ENCODE measurements around the gene ZWILCH.
"Not testable (repeated sequence)": the region's sequence is repeated elsewhere in the genome, so short reads cannot be mapped to it uniquely, and the experiment has no call there.

Gene ZWILCH

DNA sequence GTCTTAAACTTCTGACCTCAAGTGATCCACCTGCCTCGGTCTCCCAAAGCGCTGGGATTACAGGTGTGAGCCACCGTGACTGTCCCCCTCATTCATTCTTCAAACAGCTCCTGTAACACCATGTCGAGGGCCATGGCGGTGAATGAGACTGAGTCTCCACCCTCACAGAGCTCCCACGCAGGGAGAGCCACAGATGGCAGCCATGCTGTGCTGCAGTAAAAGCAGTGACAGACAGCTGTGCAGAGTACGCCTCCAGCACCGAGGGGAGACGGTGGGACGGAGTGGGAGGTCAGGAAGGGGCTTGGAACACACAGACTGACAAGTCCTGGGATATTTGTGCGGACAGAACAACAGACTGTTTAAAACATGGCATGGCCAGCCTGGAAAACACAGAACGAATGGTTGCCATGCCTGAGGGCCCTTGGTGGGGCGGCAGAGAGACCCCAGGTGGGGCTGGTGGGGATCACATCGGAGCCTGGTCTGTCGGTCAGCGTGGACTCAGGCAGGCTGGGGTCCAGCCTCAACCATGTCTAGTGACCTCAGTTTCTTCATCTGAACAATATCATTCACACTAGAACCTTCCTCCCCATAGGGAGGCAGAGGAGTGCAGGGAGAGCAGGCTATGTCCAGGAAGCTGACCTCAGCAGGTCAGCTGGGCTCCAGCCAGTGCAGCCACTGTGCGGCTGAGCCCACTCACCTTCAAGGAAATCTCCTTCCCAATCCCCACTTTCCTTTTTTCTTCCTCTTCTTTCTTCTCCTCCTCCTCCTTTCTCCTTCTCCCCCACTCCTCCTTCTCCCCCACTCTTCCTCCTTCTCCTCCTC is 81.2 kb downstream of the ZWILCH start:
- DNase-seq, result no peak

- DNase-seq, result no peak
These were observed 81.9 kb downstream of the ZWILCH start for GRCh38 chr15:66587020-66587419.

DNA sequence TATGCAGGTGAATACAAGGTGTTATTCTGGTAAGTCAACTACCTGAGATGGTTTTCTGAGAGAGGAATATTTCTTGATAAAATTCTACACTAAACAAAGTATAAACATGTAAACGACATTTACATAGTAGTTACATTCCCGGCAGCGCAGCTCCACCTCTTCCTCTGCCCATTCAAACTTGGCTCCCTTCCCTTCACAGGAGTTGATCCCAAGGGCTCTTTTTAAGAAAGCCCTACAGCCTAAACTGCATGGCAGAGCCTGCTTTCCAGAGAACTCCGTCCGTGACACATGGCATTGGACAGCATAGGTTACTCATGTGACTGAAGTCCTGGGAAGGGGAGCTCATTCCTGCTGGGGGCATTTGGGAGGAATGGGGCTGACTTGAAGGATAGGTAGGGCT is 82.6 kb downstream of the ZWILCH start:
- DNase-seq, result no peak

DNA sequence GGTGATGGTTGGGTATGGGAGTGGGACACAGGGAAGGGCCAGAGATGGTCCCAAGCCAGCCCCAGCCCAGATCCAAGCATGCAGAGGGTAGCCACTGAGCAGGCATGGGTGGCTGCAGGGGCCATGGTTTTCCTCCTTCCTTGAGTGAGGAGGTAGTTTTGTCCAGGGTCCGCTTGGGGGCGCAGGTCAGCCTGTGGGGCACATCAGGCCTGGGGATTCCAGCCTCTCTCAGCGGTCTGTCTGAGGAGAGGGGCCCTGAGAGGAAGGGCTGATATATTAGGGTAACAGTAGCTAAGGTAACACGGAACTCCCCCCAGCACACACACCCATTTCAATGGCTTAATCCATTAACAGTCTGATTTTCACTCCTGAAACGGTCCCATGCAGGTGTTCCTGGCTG is 83.4 kb downstream of the ZWILCH start:
- no peak for DNase-seq

GRCh38 chr15:66588971-66589370 is 83.8 kb downstream of the ZWILCH start:
- DNase-seq, result no peak

DNA sequence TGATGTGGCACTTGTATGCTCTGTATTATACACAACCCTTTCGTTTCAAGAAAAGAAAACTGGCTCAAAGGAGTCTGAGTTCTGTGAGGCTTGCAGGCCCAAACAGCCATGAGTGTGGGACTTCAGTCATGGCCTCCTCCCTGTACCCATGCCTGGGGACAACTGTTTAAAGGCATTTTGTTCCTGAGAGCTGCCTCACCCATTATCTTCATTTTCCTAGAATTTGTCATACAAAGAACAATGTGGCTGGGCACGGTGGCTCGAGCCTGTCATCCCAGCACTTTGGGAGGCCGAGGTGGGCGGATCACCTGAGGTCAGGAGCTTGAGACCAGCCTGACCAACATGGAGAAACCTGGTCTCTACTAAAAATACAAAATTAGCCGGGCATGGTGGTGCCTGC is 84.3 kb downstream of the ZWILCH start:
- DNase-seq, result not testable (repeated sequence)

GRCh38 chr15:66590435-66590834 is 85.3 kb downstream of the ZWILCH start:
- no peak for DNase-seq

GRCh38 chr15:66591322-66591862 is 86.3 kb downstream of the ZWILCH start:
- no peak for DNase-seq

DNA sequence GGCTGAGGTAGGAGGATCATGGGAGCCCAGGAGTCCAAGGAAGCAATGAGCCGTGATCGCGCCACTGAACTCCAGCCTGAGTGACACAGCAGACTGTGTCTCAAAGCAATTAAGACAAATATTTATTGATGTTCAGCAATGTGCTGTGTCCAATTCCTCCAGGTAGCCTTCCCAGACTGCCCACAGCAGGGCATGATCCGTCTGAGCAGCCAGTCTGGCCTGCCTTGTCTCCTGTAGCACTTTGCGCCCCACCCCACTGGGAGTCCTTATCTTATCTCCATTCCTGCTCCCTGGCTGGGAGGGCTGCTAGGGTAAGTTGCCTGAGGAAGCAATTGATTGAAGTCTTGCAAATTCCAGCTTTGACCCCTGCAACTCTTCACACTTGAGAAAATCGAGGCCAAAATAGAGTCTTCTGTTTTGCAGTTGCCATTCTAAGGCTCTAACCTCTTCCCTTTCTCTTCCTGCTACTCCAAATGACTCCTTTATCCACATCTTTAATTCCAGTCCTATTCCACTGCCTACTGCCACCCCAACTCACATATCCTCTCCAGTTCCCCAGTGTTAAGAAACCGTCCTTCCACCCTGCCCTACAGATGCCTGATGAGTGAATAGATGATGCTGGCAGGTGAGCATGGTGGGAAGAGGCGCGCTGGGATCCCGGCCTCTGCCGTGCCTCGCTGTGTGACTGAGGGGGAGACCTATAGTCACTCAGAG is 87.5 kb downstream of the ZWILCH start:
- no peak for DNase-seq

GRCh38 chr15:66593219-66593780 is 88.2 kb downstream of the ZWILCH start:
- DNase-seq, result no peak

GRCh38 chr15:66594344-66594743 is 89.2 kb downstream of the ZWILCH start:
- DNase-seq, result no peak

- no peak for DNase-seq
These were observed 89.7 kb downstream of the ZWILCH start for GRCh38 chr15:66594836-66595235.

- no peak for DNase-seq
These were observed 90.2 kb downstream of the ZWILCH start for GRCh38 chr15:66595332-66595731.

DNA sequence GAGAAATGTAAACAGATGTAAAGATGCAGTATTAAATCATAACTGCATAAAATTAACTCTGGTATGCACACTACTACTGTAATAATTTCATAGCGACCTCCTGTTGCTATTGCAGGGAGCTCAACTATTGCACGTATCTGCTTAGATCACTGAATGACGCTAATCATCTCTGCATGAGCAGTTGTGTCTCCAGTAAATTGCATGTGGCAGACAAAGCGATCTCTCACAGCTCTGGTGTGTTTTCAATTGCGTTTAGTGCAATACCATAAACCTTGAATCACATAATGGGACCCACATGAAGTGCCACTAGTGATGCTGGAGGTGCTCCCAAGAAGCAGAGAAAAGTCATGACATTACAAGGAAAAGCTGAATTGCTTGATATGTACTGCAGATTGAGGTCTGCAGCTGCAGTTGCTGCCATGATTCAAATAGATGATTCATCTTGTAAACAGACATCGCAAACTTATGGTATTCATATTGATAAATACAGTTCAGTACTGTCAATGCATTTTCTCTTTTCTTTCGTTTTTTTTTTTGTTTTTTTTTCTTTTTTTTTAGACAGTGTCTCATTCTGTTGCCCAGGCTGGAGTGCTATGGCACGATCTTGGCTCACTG is 90.9 kb downstream of the ZWILCH start:
- DNase-seq, result no peak

DNA sequence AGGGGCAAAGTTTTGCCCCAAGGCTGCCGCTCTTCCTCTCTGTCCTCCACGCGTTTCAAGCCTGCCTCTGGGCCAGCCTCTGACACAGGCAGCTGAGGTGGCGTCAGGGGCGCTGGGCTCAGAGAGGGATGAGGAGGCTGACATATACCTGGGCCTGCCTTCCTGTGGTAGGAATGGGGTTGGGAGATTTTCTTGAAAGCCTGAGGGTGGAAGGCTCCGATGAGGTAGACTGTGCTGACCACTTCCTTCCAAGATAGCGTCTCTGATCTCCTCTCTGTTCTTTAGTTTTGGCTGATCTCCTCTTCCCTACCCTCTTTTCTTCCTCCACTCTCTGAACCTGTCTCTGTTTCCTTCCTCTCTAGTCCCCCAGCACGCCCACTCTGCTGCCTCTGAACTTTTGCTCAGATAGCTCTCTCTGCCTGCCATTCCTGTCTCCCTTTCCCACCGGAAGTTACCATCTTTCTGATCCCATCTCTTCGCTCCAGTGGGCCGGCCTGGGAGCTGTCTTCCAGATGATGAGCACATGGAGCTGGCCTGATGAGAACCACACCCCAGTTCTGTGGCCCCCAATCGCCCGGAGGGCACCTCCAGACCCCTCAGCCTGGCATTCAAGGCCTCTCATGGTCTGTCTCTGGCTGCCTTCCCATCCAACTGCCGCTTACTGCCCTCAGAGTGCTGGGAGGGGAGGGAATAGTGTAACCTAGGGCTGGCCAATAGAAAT is 93.1 kb downstream of the ZWILCH start:
- no peak for DNase-seq
